H1 (cell line): ENCODE data around the gene CDC42EP1. TPM values are rescaled to one million over a fixed set of nuclear protein-coding genes. Genes with fewer than 3 reads are reported as not detected.

Experiments
- CTCF ChIA-PET: fragments of 300-600 bp; sonication (Branson Sonifier 250); formaldehyde crosslinking; loops from one replicate; lab custom pipeline; 2021; ENCODE audit not compliant: partially characterized antibody; lab: Charles Lee
- POLR2A ChIA-PET: fragments of 300-600 bp; sonication (Branson Sonifier 250); formaldehyde crosslinking; loops from one replicate; lab custom pipeline; 2021; ENCODE audit warnings: inconsistent platforms; ENCODE audit not compliant: partially characterized antibody; lab: Charles Lee
- DNase-seq, 2 experiments: peaks; one replicate each; pipeline versions ENCODE4 v3.0.0 to v3.0.0-alpha.2; 2010 to 2022; ENCODE audit warnings: low spot score in 2 of 2, low read depth in 1 of 2, mixed read lengths in 1 of 2
- FAIRE-seq: peaks from 2 replicates; lab custom pipeline; 2011; peaks lifted over from hg19 to GRCh38; lab: Jason Lieb, UNC
- H2AFZ ChIP-seq: 2 replicates; pipeline ENCODE4 v1.8.1; 2012; ENCODE audit warnings: low read length, inconsistent platforms
- H2AK5ac ChIP-seq: 2 replicates; pipeline ENCODE4 v1.6.1; 2013; ENCODE audit warnings: low read depth, low read length
- H2BK120ac ChIP-seq: replicated peaks from 2 replicates; pipeline ENCODE3; 2013; ENCODE audit warnings: low read depth, low read length, inconsistent platforms
- H2BK12ac ChIP-seq: 2 replicates; pipeline ENCODE4 v1.6.1; 2013; ENCODE audit warnings: low read depth, low read length
- H2BK15ac ChIP-seq: 2 replicates; pipeline ENCODE4 v1.6.1; 2013; ENCODE audit warnings: low read length
- H2BK20ac ChIP-seq: 2 replicates; pipeline ENCODE4 v1.6.1; 2013; ENCODE audit warnings: low read length
- H2BK5ac ChIP-seq: 2 replicates; pipeline ENCODE4 v1.6.1; 2013; ENCODE audit warnings: low read depth, low read length
- H3K14ac ChIP-seq: 2 replicates; pipeline ENCODE4 v1.6.1; 2013; ENCODE audit warnings: inconsistent platforms; ENCODE audit not compliant: insufficient read length
- H3K18ac ChIP-seq: 2 replicates; pipeline ENCODE4 v1.6.1; 2013; ENCODE audit warnings: low read length; ENCODE audit errors: extremely low read depth
- H3K23ac ChIP-seq: 2 replicates; pipeline ENCODE4 v1.6.1; 2013; ENCODE audit warnings: inconsistent platforms; ENCODE audit not compliant: insufficient read length
- H3K23me2 ChIP-seq: 2 replicates; pipeline ENCODE4 v1.6.1; 2013; ENCODE audit warnings: low read depth, low read length
- H3K27ac ChIP-seq: 2 replicates; pipeline ENCODE4 v1.6.1; 2011; ENCODE audit warnings: low read depth, low read length, inconsistent platforms
- H3K27me3 ChIP-seq, 4 experiments: replicated peaks in 1 of 4; 1 replicate in 1 of 4; 2 replicates in 3 of 4; pipeline versions ENCODE4 v1.6.1 to v1.8.1; 2011 to 2013; ENCODE audit warnings: low read length in 3 of 4, mild to moderate bottlenecking in 3 of 4, inconsistent platforms in 2 of 4, mixed read lengths in 2 of 4, moderate library complexity in 1 of 4; ENCODE audit not compliant: control insufficient read depth in 3 of 4, insufficient read depth in 3 of 4; ENCODE audit errors: extremely low read depth in 1 of 4
- H3K36me3 ChIP-seq, 4 experiments: 2 replicates each; pipeline versions ENCODE4 v1.6.1 to v1.8.1; 2011 to 2013; ENCODE audit warnings: mild to moderate bottlenecking in 4 of 4, low read length in 3 of 4, moderate library complexity in 2 of 4, control low read depth in 1 of 4, inconsistent platforms in 1 of 4; ENCODE audit not compliant: insufficient read depth in 4 of 4, control insufficient read depth in 2 of 4
- H3K4ac ChIP-seq: replicated peaks from 2 replicates; pipeline ENCODE3; 2013; ENCODE audit warnings: low read length, low read depth, mixed read lengths, inconsistent platforms; ENCODE audit not compliant: insufficient read length
- H3K4me1 ChIP-seq, 4 experiments: replicated peaks in 1 of 4; 1 replicate in 1 of 4; 2 replicates in 3 of 4; pipeline versions ENCODE4 v1.6.1 to v1.8.1; 2011 to 2013; ENCODE audit warnings: low read length in 3 of 4, inconsistent platforms in 2 of 4, mixed read lengths in 1 of 4; ENCODE audit not compliant: insufficient read depth in 4 of 4, control insufficient read depth in 3 of 4
- H3K4me2 ChIP-seq, 2 experiments: 2 replicates each; pipeline versions ENCODE4 v1.6.1 to v1.8.1; 2011 to 2013; ENCODE audit warnings: low read depth in 2 of 2, low read length in 2 of 2, control low read depth in 1 of 2, inconsistent platforms in 1 of 2, mild to moderate bottlenecking in 1 of 2; ENCODE audit not compliant: insufficient read depth in 1 of 2
- H3K4me3 ChIP-seq, 4 experiments: fragments of 200-600, 300-600 bp in 1 of 4; sonication (generic), shearing (Covaris generic), sonication (Bioruptor Twin) in 1 of 4; 2 replicates each; pipeline versions ENCODE4 v1.5.1 to v1.8.1; 2011 to 2016; ENCODE audit warnings: low read length in 4 of 4, low read depth in 3 of 4, control low read depth in 2 of 4, inconsistent platforms in 2 of 4, mild to moderate bottlenecking in 2 of 4, mixed read lengths in 1 of 4, moderate library complexity in 1 of 4; ENCODE audit not compliant: insufficient read depth in 2 of 4; ENCODE audit errors: extremely low read depth in 1 of 4
- H3K56ac ChIP-seq: replicated peaks from 2 replicates; pipeline ENCODE3; 2013; ENCODE audit warnings: low read depth, mild to moderate bottlenecking, mixed read lengths, low read length, inconsistent platforms; ENCODE audit not compliant: insufficient read length
- H3K79me1 ChIP-seq: 2 replicates; pipeline ENCODE4 v1.6.1; 2013; ENCODE audit warnings: low read depth, low read length, control low read depth
- H3K79me2 ChIP-seq, 2 experiments: 2 replicates each; pipeline versions ENCODE4 v1.6.1 to v1.8.1; 2012 to 2013; ENCODE audit warnings: low read length in 2 of 2, mild to moderate bottlenecking in 2 of 2, inconsistent platforms in 1 of 2; ENCODE audit not compliant: insufficient read depth in 2 of 2, control insufficient read depth in 1 of 2
- H3K9ac ChIP-seq, 4 experiments: replicated peaks in 1 of 4; 1 replicate in 1 of 4; 2 replicates in 3 of 4; pipeline versions ENCODE4 v1.6.1 to v1.8.1; 2011 to 2013; ENCODE audit warnings: low read depth in 3 of 4, low read length in 3 of 4, control low read depth in 2 of 4, mild to moderate bottlenecking in 2 of 4, moderate library complexity in 2 of 4, inconsistent platforms in 1 of 4; ENCODE audit errors: extremely low read depth in 1 of 4
- H3K9me3 ChIP-seq, 2 experiments: 2 replicates each; pipeline versions ENCODE4 v1.6.1 to v1.8.1; 2012 to 2013; ENCODE audit warnings: mild to moderate bottlenecking in 2 of 2, moderate library complexity in 2 of 2, control low read depth in 1 of 2, inconsistent platforms in 1 of 2, low read depth in 1 of 2, low read length in 1 of 2, mixed read lengths in 1 of 2; ENCODE audit not compliant: insufficient read depth in 2 of 2
- H4K20me1 ChIP-seq, 2 experiments: replicated peaks in 1 of 2; 2 replicates each; pipeline versions ENCODE3 to v1.8.1; 2011 to 2013; ENCODE audit warnings: inconsistent platforms in 2 of 2, low read length in 2 of 2, mild to moderate bottlenecking in 1 of 2; ENCODE audit not compliant: insufficient read depth in 2 of 2, control insufficient read depth in 1 of 2
- H4K5ac ChIP-seq: 2 replicates; pipeline ENCODE4 v1.6.1; 2013; ENCODE audit warnings: low read length, low read depth, mixed read lengths, inconsistent platforms; ENCODE audit not compliant: insufficient read length
- H4K8ac ChIP-seq: 2 replicates; pipeline ENCODE4 v1.8.0; 2013; ENCODE audit warnings: mild to moderate bottlenecking, moderate library complexity, low read length, inconsistent platforms; ENCODE audit not compliant: insufficient read depth; ENCODE audit errors: extremely low read depth
- H4K91ac ChIP-seq: replicated peaks from 2 replicates; pipeline ENCODE3; 2013; ENCODE audit warnings: low read length, mixed read lengths, inconsistent platforms; ENCODE audit not compliant: insufficient read length
- BRCA1 ChIP-seq: IDR thresholded peaks from 2 replicates; pipeline ENCODE4 v1.6.1; 2012; ENCODE audit warnings: low read depth, low read length, improper control_type of control experiment
- CEBPB ChIP-seq: IDR thresholded peaks from 2 replicates; pipeline ENCODE4 v1.6.1; 2012; ENCODE audit warnings: low read depth, low read length
- JUND ChIP-seq: IDR thresholded peaks from 2 replicates; pipeline ENCODE4 v1.6.1; 2011; ENCODE audit warnings: mild to moderate bottlenecking, improper control_type of control experiment, low read length
- KDM1A ChIP-seq: fragments of 200-600, 300-600 bp; sonication (generic); IDR thresholded peaks from 2 replicates; pipeline ENCODE4 v1.7.1; 2016; ENCODE audit warnings: mild to moderate bottlenecking, low read length, borderline replicate concordance
- NANOG ChIP-seq: IDR thresholded peaks from 2 replicates; pipeline ENCODE4 v1.6.1; 2011; ENCODE audit warnings: low read length, low read depth, mild to moderate bottlenecking, inconsistent platforms; ENCODE audit not compliant: insufficient read depth, poor library complexity, severe bottlenecking
- NRF1 ChIP-seq: IDR thresholded peaks from 2 replicates; pipeline ENCODE4 v1.6.1; 2011; ENCODE audit warnings: mild to moderate bottlenecking, low read depth, low read length, improper control_type of control experiment
- PHF8 ChIP-seq: fragments of 200-600 bp; sonication (generic); conservative IDR thresholded peaks from 2 replicates; pipeline ENCODE4 v1.7.1; 2012; ENCODE audit warnings: low read depth, mild to moderate bottlenecking, inconsistent platforms, low read length, moderate library complexity
- POLR2A ChIP-seq, 2 experiments: IDR thresholded peaks; 1 replicate in 1 of 2; 2 replicates in 1 of 2; pipeline ENCODE4 v1.6.1; 2011; ENCODE audit warnings: low read depth in 2 of 2, low read length in 2 of 2, mild to moderate bottlenecking in 2 of 2; ENCODE audit errors: control extremely low read depth in 1 of 2
- RNF2 ChIP-seq: fragments of 200-900, 300-1000 bp; sonication (generic); IDR thresholded peaks from 2 replicates; pipeline ENCODE4 v1.7.1; 2016; ENCODE audit warnings: borderline replicate concordance, low read depth, mild to moderate bottlenecking, antibody characterized with exemption, low read length; ENCODE audit not compliant: poor library complexity, severe bottlenecking; ENCODE audit errors: missing control alignments
- RXRA ChIP-seq: IDR thresholded peaks from 2 replicates; pipeline ENCODE4 v1.6.1; 2011; ENCODE audit warnings: low read depth, mild to moderate bottlenecking, low read length, moderate library complexity; ENCODE audit not compliant: insufficient read depth
- SAP30 ChIP-seq: fragments of 300-600 bp; sonication (generic); IDR thresholded peaks from 2 replicates; pipeline ENCODE4 v1.7.1; 2012; ENCODE audit warnings: low read length, moderate library complexity, mild to moderate bottlenecking, inconsistent platforms; ENCODE audit not compliant: insufficient read depth, insufficient replicate concordance
- SP1 ChIP-seq: IDR thresholded peaks from 2 replicates; pipeline ENCODE4 v1.6.1; 2011; ENCODE audit warnings: low read depth, low read length
- WGBS, 2 experiments: shearing (Covaris generic) in 1 of 2; methylation state at CpG; one replicate each; pipeline versions ENCODE4 v1.1.6 to v1.1.7; 2013 to 2015; ENCODE audit warnings: low lambda C conversion rate in 2 of 2, mixed read lengths in 2 of 2, inconsistent platforms in 1 of 2, low coverage in 1 of 2, missing lambda C conversion rate in 1 of 2; ENCODE audit not compliant: insufficient replicate concordance in 2 of 2, insufficient coverage in 1 of 2, insufficient read length in 1 of 2; ENCODE audit errors: extremely low coverage in 1 of 2, missing lambda C conversion rate in 1 of 2; 5-methylcytosine and 5-hydroxymethylcytosine counted together
- polyA plus RNA-seq, 7 experiments: library from polyadenylated mRNA; depleted of rRNA in 3 of 7; stranded (reverse) in 5 of 7; unstranded in 2 of 7; fragments of >200 nt in 5 of 7; fragments of 200-250 nt in 2 of 7; gene quantifications; 1 replicate in 5 of 7; 2 replicates in 1 of 7; 4 replicates in 1 of 7; pipeline versions ENCODE4 v1.2.1 to v1.2.3, GENCODE V29; 2011 to 2013; ENCODE audit warnings: missing spikeins in 2 of 7, mixed read lengths in 2 of 7
- total RNA-seq: library from RNA; stranded (reverse); fragmentation: NEBNext Ultra II Directional; extraction: Animal tissue kit (Norgen Biotek cat#: 25700); gene quantifications from 2 replicates; pipeline ENCODE4 v1.2.1, GENCODE V29; 2021

The CDC42EP1 gene
- total and polyA plus RNA-seq, 2 of the 8 experiments (the other 6 are each of a cell fraction or from before 2014, with no cell fraction given), result 8.3 to 11.2 TPM

DNA sequence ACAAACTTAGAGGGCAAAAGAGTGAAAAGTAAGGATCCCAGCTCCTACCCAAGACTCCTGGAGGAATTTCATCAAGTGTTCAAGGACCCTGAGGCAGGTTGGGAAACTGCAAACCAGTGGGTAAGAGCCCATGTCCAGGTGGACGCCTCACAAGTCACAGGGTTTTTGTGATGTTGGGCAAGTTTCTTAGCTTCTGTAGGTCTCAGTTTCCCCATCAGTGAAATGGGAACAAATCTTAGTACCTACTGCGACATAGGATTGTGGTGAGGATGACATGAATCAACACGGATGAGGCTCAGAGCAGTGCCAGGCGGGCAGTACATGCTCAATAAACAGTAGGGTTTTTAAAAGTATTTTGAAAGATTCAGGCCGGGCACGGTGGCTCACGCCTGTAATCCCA is 17.3 kb upstream of the CDC42EP1 start:
- Histone ChIP-seq H2BK12ac (no peak overlapping the region), H3K9me3 (no peaks in the 10 kb centered on the region), H2AK5ac (no peak overlapping the region), H2BK15ac (no peak overlapping the region), H3K79me2 (no peaks in the 10 kb centered on the region), H4K91ac (no peak overlapping the region), H2BK120ac (peak overlapping the region; percentile 38), H3K18ac (no peak overlapping the region), H2AFZ (no peak overlapping the region), H3K9ac (no peak overlapping the region), H3K23me2 (0 out of 2 replicates have a peak, but pooled peaks cover 3% of the 10 kb centered on the region), H3K23ac (no peak overlapping the region), H4K20me1 (no peaks in the 10 kb centered on the region), H4K5ac (no peak overlapping the region), H3K27ac (no peak overlapping the region), H3K4me1 (peaks cover 5 to 21% (median 11%) of the 10 kb centered on the region in 4 experiments), H3K4me3 (no peak overlapping the region), H2BK5ac (no peak overlapping the region), H4K8ac (no peak overlapping the region), H3K4me2 (no peak overlapping the region), H3K56ac (no peak overlapping the region), H3K36me3 (no peaks in the 10 kb centered on the region), H3K14ac (no peak overlapping the region), H3K79me1 (no peaks in the 10 kb centered on the region; the same call in 1 of the 2 replicates), H2BK20ac (no peak overlapping the region), H3K27me3 (no peaks in the 10 kb centered on the region; a peak in 1 of 7 replicates), H3K4ac (no peak overlapping the region)
- FAIRE-seq (no peak), DNase-seq (no peak)
- 87% methylated on average over 7 of the region's 7 CpGs; no CpG with 5 or more reads in 1 of the 2 experiments for WGBS, 2 experiments
- ChIA-PET POLR2A (interaction anchor here (13.2 kb wide), 1 partner anchor 23 kb away, joined by 198 read pairs; the partner anchor contains the start of gene CDC42EP1), CTCF (interaction anchor here (1.3 to 16.8 kb wide), 3 partner anchors 8 to 49 kb away, joined by 3 to 1347 read pairs (median 5); partner anchors contain the start of genes CDC42EP1 and LGALS2)
- TF ChIP-seq JUND, result no peak
- TF ChIP-seq CEBPB, result no peak
- TF ChIP-seq NANOG, result no peak
- TF ChIP-seq PHF8, result no peak
- TF ChIP-seq SAP30, result no peak
- no peak for TF ChIP-seq BRCA1
- no peak for TF ChIP-seq KDM1A
- no peak for TF ChIP-seq NRF1
- TF ChIP-seq RNF2, result no peak
- TF ChIP-seq SP1, result no peak
- no peak for TF ChIP-seq RXRA
- TF ChIP-seq POLR2A (IDR thresholded peaks at IDR 0.05; ENCODE audit: control extremely low read depth in 1 of 2, low read depth in 2 of 2, low read length in 2 of 2), result no peak
